A673 (cell line): ENCODE data around the gene KLF11. TPM values are rescaled to one million over a fixed set of nuclear protein-coding genes. Genes with fewer than 3 reads are reported as not detected.
A peak's percentile ranks its signal among the peaks of the same experiment; 100 is the strongest.

ENCODE experiments used
- BruUV-seq: library from RNA; stranded (reverse); fragments of 400-500 nt; replicated peaks from 2 replicates; lab custom pipeline; 2021; lab: Mats Ljungman, UMichigan
- CTCF ChIA-PET: fragments of 300-600 bp; sonication (Branson Sonifier 250); formaldehyde crosslinking; loops from one replicate; lab custom pipeline; 2022; ENCODE audit warnings: antibody characterized with exemption; lab: Charles Lee
- POLR2A ChIA-PET: fragments of 300-600 bp; sonication (Branson Sonifier 250); formaldehyde crosslinking; loops from one replicate; lab custom pipeline; 2022; ENCODE audit warnings: antibody characterized with exemption; ENCODE audit not compliant: low non-redundant PET; lab: Charles Lee
- DNase-seq: peaks from one replicate; pipeline ENCODE4 v3.0.0-alpha.2; 2015; ENCODE audit warnings: low spot score
- H3K27ac ChIP-seq: fragments of 200-600 bp; sonication (generic); 2 replicates; pipeline ENCODE4 v1.5.1; 2016; ENCODE audit warnings: mixed run types, low read depth, mild to moderate bottlenecking, mixed read lengths, antibody characterized with exemption, low read length; ENCODE audit not compliant: poor library complexity, severe bottlenecking
- H3K27me3 ChIP-seq: fragments of 200-600 bp; sonication (generic); replicated peaks from 2 replicates; pipeline ENCODE4 v1.6.1; 2017; ENCODE audit warnings: mixed run types, low read depth, mild to moderate bottlenecking, mixed read lengths, antibody characterized with exemption, low read length; ENCODE audit not compliant: insufficient read depth, poor library complexity
- H3K36me3 ChIP-seq: fragments of 200-600 bp; sonication (generic); 2 replicates; pipeline ENCODE4 v1.6.1; 2016; ENCODE audit warnings: mixed run types, mild to moderate bottlenecking, mixed read lengths, antibody characterized with exemption, low read length; ENCODE audit not compliant: insufficient read depth, poor library complexity, severe bottlenecking
- H3K4me1 ChIP-seq: fragments of 200-600 bp; sonication (generic); 2 replicates; pipeline ENCODE4 v1.6.1; 2017; ENCODE audit warnings: mixed run types, mild to moderate bottlenecking, mixed read lengths, antibody characterized with exemption, low read length; ENCODE audit not compliant: insufficient read depth, poor library complexity, severe bottlenecking
- H3K4me3 ChIP-seq: fragments of 200-600 bp; sonication (generic); 2 replicates; pipeline ENCODE4 v1.5.1; 2016; ENCODE audit warnings: low read depth, mixed run types, mild to moderate bottlenecking, mixed read lengths, low read length; ENCODE audit not compliant: poor library complexity, severe bottlenecking
- H3K9me3 ChIP-seq: fragments of 200-600 bp; sonication (generic); 2 replicates; pipeline ENCODE4 v1.6.1; 2016; ENCODE audit warnings: mixed run types, low read depth, mild to moderate bottlenecking, mixed read lengths, antibody characterized with exemption, low read length; ENCODE audit not compliant: poor library complexity, severe bottlenecking
- CTCF ChIP-seq: fragments of 300-800, 200-600 bp; sonication (generic); conservative IDR thresholded peaks from 2 replicates; pipeline ENCODE4 v1.5.1; 2017; ENCODE audit warnings: low read depth, mild to moderate bottlenecking, antibody characterized with exemption, low read length, moderate library complexity, mixed read lengths
- EZH2 ChIP-seq: fragments of 200-600 bp; sonication (generic); IDR thresholded peaks from 2 replicates; pipeline ENCODE4 v1.6.1; 2017; ENCODE audit warnings: borderline replicate concordance, low read depth, mild to moderate bottlenecking, mixed read lengths, antibody characterized with exemption, low read length; ENCODE audit not compliant: poor library complexity, severe bottlenecking
- intact Hi-C: fragments of 100-400 bp; cut with micrococcal nuclease; formaldehyde crosslinking; loops from one replicate; pipeline ENCODE4 v1.10.0; 2022; ENCODE audit not compliant: unreplicated experiment
- total RNA-seq: library from RNA; stranded (reverse); gene quantifications from 2 replicates; pipeline ENCODE4 v1.2.3, GENCODE V29; 2021

The KLF11 gene
- total RNA-seq, 1 experiment from 2014 or later: 3.0 TPM

GRCh38 chr2:10022445-10022844 lies 20.9 kb upstream of the KLF11 start:
- Histone ChIP-seq H3K4me3 (no peak overlapping the region), H3K4me1 (peaks cover 13% of the 10 kb centered on the region), H3K27ac (no peak overlapping the region), H3K36me3 (no peaks in the 10 kb centered on the region), H3K9me3 (no peaks in the 10 kb centered on the region), H3K27me3 (no peaks in the 10 kb centered on the region)
- DNase-seq: no peak
- intact Hi-C loops: no loop called here
- ChIA-PET POLR2A (no interaction called here), CTCF (no interaction called here)
- BruUV-seq: no TSS peak
- TF ChIP-seq CTCF (no peak), EZH2 (no peak)

- no peaks in the 10 kb centered on the region for H3K36me3 ChIP-seq
- no peak overlapping the region for H3K27ac ChIP-seq
- no peak overlapping the region for H3K4me3 ChIP-seq
- CTCF ChIA-PET: no interaction called here
- no peak for TF ChIP-seq EZH2
- 0 out of 2 replicates have a peak, but pooled peaks have one; percentile 15 for TF ChIP-seq CTCF
- DNase-seq: no peak
- H3K4me1 ChIP-seq: peaks cover 13% of the 10 kb centered on the region
- POLR2A ChIA-PET: no interaction called here
- no peaks in the 10 kb centered on the region for H3K9me3 ChIP-seq
- no TSS peak for BruUV-seq
- no peaks in the 10 kb centered on the region for H3K27me3 ChIP-seq
- intact Hi-C loops: no loop called here
Observed at GRCh38 chr2:10022966-10023662, 20.2 kb upstream of the KLF11 start.

GRCh38 chr2:10026940-10027569 lies 16.3 kb upstream of the KLF11 start:
- TF ChIP-seq CTCF: no peak
- no peak for TF ChIP-seq EZH2
- no peak overlapping the region for H3K27ac ChIP-seq
- peaks cover 11% of the 10 kb centered on the region for H3K4me1 ChIP-seq
- no peaks in the 10 kb centered on the region for H3K9me3 ChIP-seq
- H3K36me3 ChIP-seq: no peaks in the 10 kb centered on the region
- ChIA-PET CTCF (no interaction called here), POLR2A (no interaction called here)
- intact Hi-C loops: loop anchor here (5.0 kb wide), 1 partner anchor 35 kb away; no protein-coding TSS in a partner anchor
- no peak for DNase-seq
- H3K27me3 ChIP-seq: no peaks in the 10 kb centered on the region
- no TSS peak for BruUV-seq
- no peak overlapping the region for H3K4me3 ChIP-seq
